A375 (cell line): ENCODE measurements around the gene MRS2. TPM values are rescaled to one million over a fixed set of nuclear protein-coding genes. Genes with fewer than 3 reads are reported as not detected.

Experiments used
- small RNA-seq: library from RNA; depleted of rRNA; stranded (forward); fragments of <200 nt; gene quantifications from one replicate; pipeline ENCODE3, GENCODE V24; 2014
- total RNA-seq: library from RNA; depleted of rRNA; stranded (reverse); fragments of >200 nt; shearing (Covaris generic); gene quantifications from 2 replicates; pipeline ENCODE4 v1.2.3, GENCODE V29; 2014; rRNA removed

MRS2 gene, protein sequence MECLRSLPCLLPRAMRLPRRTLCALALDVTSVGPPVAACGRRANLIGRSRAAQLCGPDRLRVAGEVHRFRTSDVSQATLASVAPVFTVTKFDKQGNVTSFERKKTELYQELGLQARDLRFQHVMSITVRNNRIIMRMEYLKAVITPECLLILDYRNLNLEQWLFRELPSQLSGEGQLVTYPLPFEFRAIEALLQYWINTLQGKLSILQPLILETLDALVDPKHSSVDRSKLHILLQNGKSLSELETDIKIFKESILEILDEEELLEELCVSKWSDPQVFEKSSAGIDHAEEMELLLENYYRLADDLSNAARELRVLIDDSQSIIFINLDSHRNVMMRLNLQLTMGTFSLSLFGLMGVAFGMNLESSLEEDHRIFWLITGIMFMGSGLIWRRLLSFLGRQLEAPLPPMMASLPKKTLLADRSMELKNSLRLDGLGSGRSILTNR
- 11.1 and 12.3 TPM in 2 replicates for total RNA-seq

DNA sequence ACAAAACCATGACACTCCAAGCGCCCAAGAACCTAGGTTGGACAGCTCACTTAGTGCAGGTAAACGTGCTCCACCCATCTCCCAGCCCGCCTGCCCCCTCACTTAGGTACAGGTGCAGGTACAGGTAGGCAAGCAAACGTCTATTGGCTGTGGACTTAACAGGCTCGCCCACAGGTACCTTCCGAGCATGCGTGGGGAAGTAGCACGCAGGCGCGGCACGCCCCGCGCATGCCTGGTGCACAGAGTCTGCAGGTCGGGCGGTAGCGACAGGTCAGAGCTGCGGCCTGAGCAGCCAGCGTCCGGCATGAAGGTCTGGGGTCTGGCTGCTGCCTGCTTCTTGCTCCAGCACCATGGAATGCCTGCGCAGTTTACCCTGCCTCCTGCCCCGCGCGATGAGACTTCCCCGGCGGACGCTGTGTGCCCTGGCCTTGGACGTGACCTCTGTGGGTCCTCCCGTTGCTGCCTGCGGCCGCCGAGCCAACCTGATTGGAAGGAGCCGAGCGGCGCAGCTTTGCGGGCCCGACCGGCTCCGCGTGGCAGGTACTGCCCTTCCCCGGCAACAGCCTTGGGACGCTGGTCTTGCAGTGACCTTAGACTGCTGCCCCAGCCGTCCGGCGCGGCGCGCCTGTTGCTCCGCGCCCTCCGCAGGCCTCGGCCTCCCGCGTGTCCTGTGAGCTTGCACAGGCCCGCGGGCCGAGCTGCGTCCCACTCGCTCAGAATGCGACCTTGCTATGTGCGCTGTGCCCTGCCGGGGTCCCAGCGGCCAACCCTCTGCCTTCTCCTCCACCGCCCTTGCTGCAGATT, at the start of gene MRS2:
Gene MRS2, plus strand, starts transcription at position 240 of the 804 bp plus-strand sequence. Its CDS starts 111 bp downstream, at position 351.

DNA sequence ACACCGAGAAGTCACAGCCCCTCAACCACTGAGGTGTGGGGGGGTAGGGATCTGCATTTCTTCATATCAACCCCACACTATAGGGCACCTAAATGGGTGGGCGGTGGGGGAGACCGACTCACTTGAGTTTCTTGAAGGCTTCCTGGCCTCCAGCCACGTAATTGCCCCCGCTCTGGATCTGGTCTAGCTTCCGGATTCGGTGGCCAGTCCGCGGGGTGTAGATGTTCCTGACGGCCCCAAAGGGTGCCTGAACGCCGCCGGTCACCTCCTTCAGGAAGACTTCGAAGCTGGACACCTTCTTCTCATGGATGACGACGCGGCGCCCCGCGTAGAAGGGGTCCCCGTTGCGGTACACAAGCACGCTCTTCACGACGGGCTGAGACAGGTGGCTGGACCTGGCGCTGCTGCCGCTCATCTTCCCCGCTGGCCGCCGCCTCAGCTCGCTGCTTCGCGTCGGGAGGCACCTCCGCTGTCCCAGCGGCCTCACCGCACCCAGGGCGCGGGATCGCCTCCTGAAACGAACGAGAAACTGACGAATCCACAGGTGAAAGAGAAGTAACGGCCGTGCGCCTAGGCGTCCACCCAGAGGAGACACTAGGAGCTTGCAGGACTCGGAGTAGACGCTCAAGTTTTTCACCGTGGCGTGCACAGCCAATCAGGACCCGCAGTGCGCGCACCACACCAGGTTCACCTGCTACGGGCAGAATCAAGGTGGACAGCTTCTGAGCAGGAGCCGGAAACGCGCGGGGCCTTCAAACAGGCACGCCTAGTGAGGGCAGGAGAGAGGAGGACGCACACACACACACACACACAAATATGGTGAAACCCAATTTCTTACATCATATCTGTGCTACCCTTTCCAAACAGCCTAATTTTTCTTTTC, 45.2 kb upstream of the MRS2 start, which contains the start of gene DCDC2:
Gene DCDC2, minus strand, starts transcription at position 724 of the 883 bp plus-strand sequence. Its CDS starts 309 bp downstream, at position 415.

Small RNAs within 50 kb of the gene (small RNA-seq; reads per million reads assigned to genes)
- gene RNU6-391P, result not detected

Other genes with a start within 250 kb of the MRS2 start
- gene DCDC2, start 44.9 kb upstream of the MRS2 start, total RNA-seq, result 0.04 TPM in 1 of 2 replicates, not detected in the other
- 0.34 and 1.4 TPM in 2 replicates for gene GPLD1, start 86.6 kb downstream of the MRS2 start, total RNA-seq
- 4.6 and 5.5 TPM in 2 replicates for gene ALDH5A1, start 92.0 kb downstream of the MRS2 start, total RNA-seq
- 0.05 TPM in 1 of 2 replicates, not detected in the other for gene KIAA0319, start 243.3 kb downstream of the MRS2 start, total RNA-seq